ENCODE data around the gene AP1AR.
A peak's percentile ranks its signal among the peaks of the same experiment; 100 is the strongest.
"Not testable (repeated sequence)": the region's sequence is repeated elsewhere in the genome, so short reads cannot be mapped to it uniquely, and the experiment has no call there.

AP1AR gene

DNA sequence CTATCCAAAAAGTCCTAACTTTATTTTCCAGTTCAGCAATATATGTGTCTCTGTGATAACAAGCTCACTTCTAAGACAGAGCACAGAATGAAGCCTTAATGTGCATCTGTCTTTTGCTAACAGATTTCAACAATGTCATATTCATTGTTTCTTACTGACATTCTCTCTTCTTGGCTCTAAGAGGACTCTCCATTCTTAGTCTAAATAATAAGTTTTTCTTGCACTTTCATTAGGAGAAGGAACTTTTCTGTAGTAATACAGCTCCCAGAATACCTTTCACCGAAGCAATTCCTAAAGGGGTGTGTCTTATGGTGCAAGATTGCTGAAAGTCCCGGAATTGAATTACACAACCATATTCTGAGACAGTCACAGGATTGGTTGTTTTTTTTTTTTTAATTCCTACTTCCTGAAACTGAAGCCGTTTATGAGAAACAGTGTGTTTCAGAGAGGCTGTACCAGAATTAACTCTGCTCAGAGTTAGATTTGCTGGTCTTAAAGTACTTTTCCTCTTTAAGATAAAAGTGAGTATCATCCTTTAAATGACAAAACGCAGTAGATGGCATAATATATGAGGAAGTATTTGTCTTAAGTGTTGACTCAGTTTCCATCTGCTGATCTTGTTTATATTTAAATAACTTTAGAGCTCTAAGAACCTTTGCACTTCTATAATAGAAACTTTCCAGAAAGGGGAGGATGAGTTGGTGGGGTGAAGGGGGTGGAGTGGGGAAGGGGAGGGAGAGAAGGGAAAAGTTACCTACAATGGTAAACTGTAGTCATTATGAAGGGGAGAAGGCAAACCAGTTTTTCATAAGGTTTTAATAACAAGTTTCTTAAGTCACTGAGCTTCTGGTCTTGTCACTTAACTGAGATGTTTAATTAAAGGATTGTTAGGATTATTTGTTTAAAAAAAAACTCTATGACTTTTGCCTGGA is 65.6 kb downstream of the AP1AR start, which contains the start of gene ALPK1:
Gene ALPK1 (plus strand): TSS at position 421 of the 932 bp plus-strand sequence.
- Mint-ChIP-seq H3K27ac (peak within 1 kb of the TSS; percentile 85), H3K4me1 (peaks cover 31% of the 10 kb centered on the region), H3K9me3 (no peaks in the 10 kb centered on the region), H3K4me3 (peak within 1 kb of the TSS; percentile 81), H3K27me3 (no peaks in the 10 kb centered on the region), H3K36me3 (no peaks in the 10 kb centered on the region)
- DNase-seq: no peak
- CTCF ChIA-PET: interaction anchor here (0.7 to 1.1 kb wide), 2 partner anchors 10 to 14 kb away, joined by 3 to 4 read pairs; no protein-coding TSS in a partner anchor

DNA sequence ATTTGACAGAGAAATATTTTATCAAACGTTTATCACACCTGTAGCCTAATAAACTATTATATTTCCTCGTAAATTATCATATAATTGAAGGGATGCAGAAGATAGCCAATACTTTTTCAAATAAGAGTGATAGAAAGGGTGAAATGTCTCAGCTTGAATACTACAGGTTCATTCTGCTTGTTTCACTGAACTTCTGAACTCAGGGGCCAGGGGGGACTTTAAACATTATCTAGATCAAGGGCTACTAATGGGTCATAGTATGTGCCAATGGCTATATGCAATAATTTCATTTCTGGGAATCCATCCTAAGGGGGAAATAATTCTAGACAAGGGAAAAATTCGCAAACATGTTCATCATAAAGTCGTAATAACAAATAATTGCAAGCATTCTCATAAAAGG is 68.1 kb downstream of the AP1AR start:
- CTCF ChIA-PET: interaction anchor here (1.5 kb wide), 1 partner anchor 14 kb away, joined by 4 read pairs; the partner anchor contains the start of gene TIFA
- Mint-ChIP-seq H3K27me3 (no peaks in the 10 kb centered on the region), H3K9me3 (no peaks in the 10 kb centered on the region), H3K27ac (no peak overlapping the region), H3K4me3 (no peak overlapping the region), H3K4me1 (peaks cover 31% of the 10 kb centered on the region), H3K36me3 (no peaks in the 10 kb centered on the region)
- no peak for DNase-seq

DNA sequence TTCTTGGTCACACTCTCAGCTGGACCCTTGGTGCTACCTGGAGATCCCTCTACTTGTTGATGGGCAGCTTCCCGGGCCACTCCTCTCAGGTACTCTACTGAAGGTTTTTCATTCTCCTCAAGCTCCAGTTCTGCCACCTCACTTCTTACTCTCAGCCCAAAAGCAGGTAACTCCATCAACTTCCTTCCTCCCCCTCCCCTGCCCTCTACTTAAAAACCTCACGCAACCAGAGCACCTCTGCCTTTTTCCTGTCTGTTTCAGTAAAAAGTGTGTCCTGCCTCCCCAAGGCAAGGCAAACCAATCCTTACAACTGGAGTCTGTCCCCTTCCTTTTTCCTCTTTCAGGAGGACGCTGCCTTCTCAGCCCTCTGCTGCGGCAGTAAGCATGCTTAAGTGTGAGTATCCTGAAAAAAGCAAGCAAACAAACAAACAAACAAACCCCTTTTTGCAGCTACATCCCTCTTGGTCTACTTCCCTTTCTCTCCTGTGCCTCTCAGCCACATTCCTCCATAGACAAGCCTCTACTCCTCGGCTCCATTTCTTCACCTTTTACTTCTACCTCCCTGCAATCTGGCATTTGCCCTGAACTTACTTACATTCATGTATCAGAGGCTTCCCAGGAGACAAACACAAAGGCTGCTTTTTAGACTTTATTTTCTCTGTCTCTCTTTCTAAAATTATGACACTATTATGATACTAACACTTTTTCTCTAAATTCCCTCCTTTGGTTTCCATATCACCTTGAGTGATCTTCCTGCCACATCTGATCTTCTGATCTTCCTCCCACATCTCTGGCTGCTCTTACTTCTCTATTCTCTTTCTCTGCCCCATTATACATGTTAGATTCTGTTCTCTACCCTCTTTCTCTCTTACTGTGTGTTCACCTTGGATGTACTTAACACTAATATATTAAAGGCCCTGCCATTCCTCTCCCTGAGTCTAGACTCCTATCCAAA is 71.0 kb downstream of the AP1AR start:
- H3K9me3 Mint-ChIP-seq: no peaks in the 10 kb centered on the region
- peaks cover 5% of the 10 kb centered on the region for H3K36me3 Mint-ChIP-seq
- DNase-seq: peak; percentile 51
- H3K27ac Mint-ChIP-seq: no peak overlapping the region
- H3K4me3 Mint-ChIP-seq: no peak overlapping the region
- H3K27me3 Mint-ChIP-seq: no peaks in the 10 kb centered on the region
- peaks cover 18% of the 10 kb centered on the region for H3K4me1 Mint-ChIP-seq
- CTCF ChIA-PET: interaction anchor here (0.6 to 2.5 kb wide), 5 partner anchors 17 to 1676 kb away, joined by 3 to 8 read pairs (median 4); partner anchors contain the start of gene TIFA

- CTCF ChIA-PET, H3K9me3 Mint-ChIP-seq, DNase-seq, H3K27ac Mint-ChIP-seq, H3K4me3 Mint-ChIP-seq, H3K27me3 Mint-ChIP-seq: not testable (repeated sequence)
- Mint-ChIP-seq H3K4me1 (peaks cover 15% of the 10 kb centered on the region), H3K36me3 (peaks cover 14% of the 10 kb centered on the region)
These were observed 73.9 kb downstream of the AP1AR start for GRCh38 chr4:112305477-112305876.

GRCh38 chr4:112309263-112309791 is 77.7 kb downstream of the AP1AR start:
- peaks cover 16% of the 10 kb centered on the region for H3K36me3 Mint-ChIP-seq
- H3K4me1 Mint-ChIP-seq: peaks cover 19% of the 10 kb centered on the region
- not testable (repeated sequence) for DNase-seq, H3K27ac Mint-ChIP-seq, H3K27me3 Mint-ChIP-seq, H3K9me3 Mint-ChIP-seq, H3K4me3 Mint-ChIP-seq
- CTCF ChIA-PET: interaction anchor here (1.0 to 2.1 kb wide), 3 partner anchors 9 to 77 kb away, joined by 3 to 4 read pairs (median 3); no protein-coding TSS in a partner anchor

GRCh38 chr4:112311516-112311915 is 79.9 kb downstream of the AP1AR start:
- DNase-seq: no peak
- CTCF ChIA-PET: interaction anchor here (1.3 kb wide), 1 partner anchor 210 kb away, joined by 3 read pairs; no protein-coding TSS in a partner anchor
- Mint-ChIP-seq H3K9me3 (peaks cover 3% of the 10 kb centered on the region), H3K4me3 (no peak overlapping the region), H3K27me3 (no peaks in the 10 kb centered on the region), H3K4me1 (peaks cover 19% of the 10 kb centered on the region), H3K36me3 (peaks cover 22% of the 10 kb centered on the region), H3K27ac (no peak overlapping the region)

DNA sequence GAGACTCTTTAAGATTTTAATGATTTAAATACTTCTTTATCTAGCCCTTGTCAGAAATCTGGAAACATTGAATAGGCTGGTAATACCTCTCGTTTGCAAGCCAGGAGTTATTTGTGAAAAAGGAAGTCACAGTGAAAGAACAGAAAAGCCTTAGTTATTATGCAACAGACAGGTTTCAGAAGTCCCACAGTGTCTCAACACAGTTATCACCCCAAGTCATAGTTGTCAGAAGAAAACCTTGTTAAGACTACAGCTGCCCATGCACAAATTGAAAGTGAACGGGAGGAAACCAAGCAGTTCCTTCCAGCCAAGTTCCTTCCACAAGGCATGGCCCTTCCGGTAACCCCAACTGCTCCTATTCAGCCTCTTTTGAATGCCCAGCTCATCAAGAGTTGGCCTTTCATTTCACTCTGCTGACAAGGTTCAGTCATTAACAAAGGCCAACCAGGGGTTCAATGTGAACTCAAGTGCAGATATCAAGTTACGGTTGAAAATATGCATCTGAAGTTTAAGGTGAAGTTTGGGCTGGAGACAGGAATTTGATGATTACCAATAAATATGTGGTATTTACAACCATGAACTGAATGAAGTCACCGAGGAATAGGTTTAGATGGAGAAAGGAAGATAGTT is 81.1 kb downstream of the AP1AR start:
- H3K36me3 Mint-ChIP-seq: peaks cover 21% of the 10 kb centered on the region
- no peak for DNase-seq
- H3K4me1 Mint-ChIP-seq: peaks cover 19% of the 10 kb centered on the region
- no peak overlapping the region for H3K27ac Mint-ChIP-seq
- H3K4me3 Mint-ChIP-seq: no peak overlapping the region
- CTCF ChIA-PET: no interaction called here
- H3K9me3 Mint-ChIP-seq: peaks cover 3% of the 10 kb centered on the region
- no peaks in the 10 kb centered on the region for H3K27me3 Mint-ChIP-seq

DNA sequence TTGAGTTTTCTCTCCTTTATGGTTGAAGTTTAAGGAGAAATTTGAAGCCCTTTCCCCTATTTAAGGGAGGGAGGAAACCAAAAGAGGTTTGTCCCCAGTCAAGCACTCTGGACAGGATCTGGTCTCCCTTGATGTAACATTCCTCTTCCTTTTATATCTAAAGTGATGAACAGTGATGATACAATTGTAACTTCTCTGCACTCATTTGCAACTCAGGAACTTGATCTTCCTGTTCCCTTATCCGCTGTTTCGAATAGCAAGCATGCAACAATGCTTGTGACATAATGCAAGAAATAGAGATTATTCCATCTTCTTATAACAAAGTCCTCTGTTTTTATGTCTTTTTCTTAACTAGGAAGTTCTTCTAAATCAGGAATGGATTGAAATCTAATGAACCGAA is 83.9 kb downstream of the AP1AR start:
- CTCF ChIA-PET: no interaction called here
- DNase-seq: no peak
- Mint-ChIP-seq H3K4me1 (peaks cover 4% of the 10 kb centered on the region), H3K4me3 (no peak overlapping the region), H3K9me3 (no peaks in the 10 kb centered on the region), H3K27me3 (no peaks in the 10 kb centered on the region), H3K27ac (no peak overlapping the region), H3K36me3 (peaks cover 21% of the 10 kb centered on the region)

DNA sequence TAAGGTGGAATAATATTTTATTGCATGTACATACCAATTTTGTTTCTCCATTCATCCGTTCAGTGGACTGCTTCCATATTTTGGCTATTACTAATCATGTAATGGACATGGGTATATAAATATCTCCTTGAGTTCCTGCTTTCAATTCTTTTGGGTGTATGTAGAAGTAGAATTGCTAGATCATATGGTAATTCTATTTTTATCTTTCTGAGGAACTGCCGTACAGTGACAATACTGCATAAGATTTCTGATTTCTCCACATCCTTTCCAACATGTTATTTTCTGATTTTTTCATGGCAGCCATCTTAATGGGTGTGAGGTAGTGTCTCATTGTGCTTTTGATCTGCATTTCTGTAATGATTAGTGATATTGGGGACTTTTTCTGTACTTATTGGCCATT is 84.8 kb downstream of the AP1AR start:
- no peaks in the 10 kb centered on the region for H3K9me3 Mint-ChIP-seq
- H3K36me3 Mint-ChIP-seq: peaks cover 21% of the 10 kb centered on the region
- DNase-seq: no peak
- CTCF ChIA-PET: no interaction called here
- H3K4me1 Mint-ChIP-seq: peaks cover 6% of the 10 kb centered on the region
- H3K27ac Mint-ChIP-seq: no peak overlapping the region
- H3K4me3 Mint-ChIP-seq: no peak overlapping the region
- no peaks in the 10 kb centered on the region for H3K27me3 Mint-ChIP-seq

GRCh38 chr4:112318239-112319142 is 86.9 kb downstream of the AP1AR start:
- Mint-ChIP-seq H3K9me3 (no peaks in the 10 kb centered on the region), H3K36me3 (peaks cover 19% of the 10 kb centered on the region), H3K27ac (no peak overlapping the region), H3K4me3 (no peak overlapping the region), H3K27me3 (no peaks in the 10 kb centered on the region), H3K4me1 (peaks cover 10% of the 10 kb centered on the region)
- CTCF ChIA-PET: interaction anchor here (1.7 kb wide), 1 partner anchor 9 kb away, joined by 4 read pairs; no protein-coding TSS in a partner anchor
- DNase-seq: no peak
